GM12801 (cell line): ENCODE results near the gene ARHGEF40.

Experiments used
- CTCF ChIP-seq: IDR thresholded peaks from one replicate; pipeline ENCODE4 v1.5.1; 2011; ENCODE audit warnings: control low read depth; ENCODE audit not compliant: insufficient read length; ENCODE audit errors: extremely low read depth

The ARHGEF40 gene

GRCh38 chr14:21089877-21090193 lies 19.7 kb downstream of the ARHGEF40 start:
- no peak for TF ChIP-seq CTCF

- TF ChIP-seq CTCF: no peak
Measured at GRCh38 chr14:21090194-21090939, 20.3 kb downstream of the ARHGEF40 start.

GRCh38 chr14:21090940-21091663 lies 21.0 kb downstream of the ARHGEF40 start:
- TF ChIP-seq CTCF: no peak

GRCh38 chr14:21091821-21092272 lies 21.7 kb downstream of the ARHGEF40 start:
- TF ChIP-seq CTCF: no peak

- peak; percentile 99 for TF ChIP-seq CTCF
Measured at GRCh38 chr14:21092273-21093011, 22.3 kb downstream of the ARHGEF40 start.

- TF ChIP-seq CTCF: no peak
Measured at GRCh38 chr14:21093018-21093417, 22.9 kb downstream of the ARHGEF40 start.
